Osteoblast (primary cell): ENCODE results near the gene GRPR. TPM values are rescaled to one million over a fixed set of nuclear protein-coding genes. Genes with fewer than 3 reads are reported as not detected.
A peak's percentile ranks its signal among the peaks of the same experiment; 100 is the strongest.

Experiments used
- DNase-seq: peaks from one replicate; pipeline ENCODE4 v3.0.0; 2011; ENCODE audit warnings: low spot score, mixed read lengths; ENCODE audit not compliant: insufficient read length; ENCODE audit errors: missing footprints
- H2AFZ ChIP-seq: 2 replicates; pipeline ENCODE4 v1.6.0; 2011; ENCODE audit warnings: mild to moderate bottlenecking, low read length
- H3K27ac ChIP-seq: 2 replicates; pipeline ENCODE4 v1.5.1; 2011; ENCODE audit warnings: mild to moderate bottlenecking, low read depth, low read length, moderate library complexity
- H3K27me3 ChIP-seq: 2 replicates; pipeline ENCODE4 v1.6.0; 2012; ENCODE audit warnings: mild to moderate bottlenecking, control low read depth, inconsistent platforms, low read length, moderate library complexity; ENCODE audit not compliant: insufficient read depth
- H3K36me3 ChIP-seq: 2 replicates; pipeline ENCODE4 v1.5.1; 2011; ENCODE audit warnings: mild to moderate bottlenecking, low read length, control low read depth, moderate library complexity; ENCODE audit not compliant: insufficient read depth
- H3K4me1 ChIP-seq: 2 replicates; pipeline ENCODE4 v1.5.1; 2011; ENCODE audit warnings: mild to moderate bottlenecking, low read length, control low read depth, moderate library complexity; ENCODE audit not compliant: insufficient read depth
- H3K4me2 ChIP-seq: 2 replicates; pipeline ENCODE4 v1.6.0; 2011; ENCODE audit warnings: mild to moderate bottlenecking, low read length; ENCODE audit not compliant: insufficient read depth
- H3K4me3 ChIP-seq: fragments of 200-600 bp; sonication (generic); 3 replicates; pipeline ENCODE4 v1.5.1; 2012; ENCODE audit warnings: mild to moderate bottlenecking, low read length, inconsistent platforms; ENCODE audit not compliant: insufficient read depth
- H3K79me2 ChIP-seq: 2 replicates; pipeline ENCODE4 v1.6.0; 2012; ENCODE audit warnings: mild to moderate bottlenecking, low read length, control low read depth, inconsistent platforms; ENCODE audit not compliant: insufficient read depth
- H3K9me3 ChIP-seq: 2 replicates; pipeline ENCODE4 v1.5.1; 2011; ENCODE audit warnings: low read depth, low read length, control low read depth
- H4K20me1 ChIP-seq: 2 replicates; pipeline ENCODE4 v1.6.0; 2012; ENCODE audit warnings: mild to moderate bottlenecking, low read length, control low read depth; ENCODE audit not compliant: insufficient read depth
- total RNA-seq: library from RNA; depleted of rRNA; stranded (reverse); fragments of >200 nt; gene quantifications from 2 replicates; pipeline ENCODE4 v1.2.3, GENCODE V29; 2012
- TF ChIP-seq, protein P1 (sequence below): IDR thresholded peaks from 2 replicates; pipeline ENCODE4 v1.5.1; 2011; ENCODE audit warnings: mild to moderate bottlenecking, low read depth, low read length, moderate library complexity; ENCODE audit errors: extremely low read depth

The GRPR gene
- total RNA-seq, 1 donor: not detected

- H2AFZ ChIP-seq: no peak overlapping the region
- no peaks in the 10 kb centered on the region for H4K20me1 ChIP-seq
- no peaks in the 10 kb centered on the region for H3K79me2 ChIP-seq
Observed at GRCh38 chrX:16134936-16135335, 11.6 kb downstream of the GRPR start.

DNA sequence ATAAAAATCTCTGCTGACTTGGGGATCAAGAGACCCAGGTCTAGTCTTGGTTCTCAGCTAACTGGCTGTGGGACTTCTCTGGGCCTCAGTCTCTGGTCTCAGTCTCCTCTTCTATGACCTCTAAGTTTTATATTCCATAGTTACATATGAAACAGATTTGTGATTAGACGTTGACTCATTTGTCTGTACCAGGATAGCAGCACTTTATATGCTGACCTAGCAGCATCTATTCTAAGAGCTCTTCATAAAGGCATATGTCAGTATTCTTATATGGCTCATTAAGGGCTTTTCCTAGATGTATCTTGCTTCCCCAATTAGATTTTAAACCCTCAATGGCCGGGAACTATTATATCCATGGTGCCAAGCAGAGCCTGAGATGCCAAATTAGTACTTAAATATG, 12.7 kb downstream of the GRPR start:
- Histone ChIP-seq H3K4me3 (no peak overlapping the region), H3K9me3 (no peaks in the 10 kb centered on the region), H3K36me3 (no peaks in the 10 kb centered on the region), H4K20me1 (no peaks in the 10 kb centered on the region), H3K27ac (no peak overlapping the region), H3K27me3 (peaks cover 43% of the 10 kb centered on the region), H3K4me2 (no peak overlapping the region), H2AFZ (no peak overlapping the region), H3K79me2 (no peaks in the 10 kb centered on the region), H3K4me1 (no peaks in the 10 kb centered on the region)
- TF ChIP-seq, protein P1, sequence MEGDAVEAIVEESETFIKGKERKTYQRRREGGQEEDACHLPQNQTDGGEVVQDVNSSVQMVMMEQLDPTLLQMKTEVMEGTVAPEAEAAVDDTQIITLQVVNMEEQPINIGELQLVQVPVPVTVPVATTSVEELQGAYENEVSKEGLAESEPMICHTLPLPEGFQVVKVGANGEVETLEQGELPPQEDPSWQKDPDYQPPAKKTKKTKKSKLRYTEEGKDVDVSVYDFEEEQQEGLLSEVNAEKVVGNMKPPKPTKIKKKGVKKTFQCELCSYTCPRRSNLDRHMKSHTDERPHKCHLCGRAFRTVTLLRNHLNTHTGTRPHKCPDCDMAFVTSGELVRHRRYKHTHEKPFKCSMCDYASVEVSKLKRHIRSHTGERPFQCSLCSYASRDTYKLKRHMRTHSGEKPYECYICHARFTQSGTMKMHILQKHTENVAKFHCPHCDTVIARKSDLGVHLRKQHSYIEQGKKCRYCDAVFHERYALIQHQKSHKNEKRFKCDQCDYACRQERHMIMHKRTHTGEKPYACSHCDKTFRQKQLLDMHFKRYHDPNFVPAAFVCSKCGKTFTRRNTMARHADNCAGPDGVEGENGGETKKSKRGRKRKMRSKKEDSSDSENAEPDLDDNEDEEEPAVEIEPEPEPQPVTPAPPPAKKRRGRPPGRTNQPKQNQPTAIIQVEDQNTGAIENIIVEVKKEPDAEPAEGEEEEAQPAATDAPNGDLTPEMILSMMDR: no peak
- DNase-seq: no peak

More at GRCh38 chrX:16134936-16135335, 11.6 kb downstream of the GRPR start:
- peaks cover 52% of the 10 kb centered on the region for H3K27me3 ChIP-seq
- DNase-seq: no peak
- no peaks in the 10 kb centered on the region for H3K36me3 ChIP-seq
- H3K4me2 ChIP-seq: no peak overlapping the region
- no peak overlapping the region for H3K4me3 ChIP-seq
- no peaks in the 10 kb centered on the region for H3K9me3 ChIP-seq
- no peaks in the 10 kb centered on the region for H3K4me1 ChIP-seq
- H3K27ac ChIP-seq: no peak overlapping the region
- TF ChIP-seq, protein P1: no peak

DNA sequence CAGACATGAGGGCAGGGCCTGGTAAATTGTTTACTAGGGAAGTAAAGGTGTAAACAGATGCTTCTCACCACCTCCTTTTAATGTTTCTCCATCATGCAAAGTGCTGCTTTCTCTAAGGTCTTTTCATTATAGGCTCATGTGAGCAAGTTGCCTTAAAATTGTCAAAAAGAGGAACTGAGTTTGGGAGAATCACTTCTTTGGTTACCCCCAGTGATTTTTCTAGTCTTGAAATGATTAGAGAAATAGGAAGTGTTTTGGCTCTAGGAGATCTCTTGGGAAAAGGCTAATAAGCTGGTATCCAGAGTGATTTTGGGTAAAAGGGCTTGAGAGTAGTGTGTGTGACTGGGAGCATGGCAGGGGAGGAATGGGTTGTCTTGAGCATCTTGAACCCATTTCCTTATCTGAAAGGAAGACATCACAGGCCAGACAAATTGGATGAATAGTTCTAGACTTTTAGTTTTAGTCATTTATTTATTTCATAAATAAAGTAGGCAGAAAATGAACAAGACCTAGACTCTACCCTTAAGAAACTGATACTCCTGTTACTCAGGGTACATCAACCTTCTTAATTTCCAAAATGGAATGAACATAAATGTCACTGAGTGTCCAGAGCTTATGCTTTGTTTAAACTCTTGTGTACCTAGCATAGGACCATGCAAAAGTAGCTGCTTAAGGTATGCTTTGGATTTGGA, 14.2 kb downstream of the GRPR start:
- H3K27ac ChIP-seq: no peak overlapping the region
- TF ChIP-seq, protein P1: no peak

GRCh38 chrX:16138108-16138427, 14.7 kb downstream of the GRPR start:
- no peak overlapping the region for H3K4me3 ChIP-seq
- peaks cover 26% of the 10 kb centered on the region for H3K27me3 ChIP-seq
- DNase-seq: no peak

More for the DNA sequence above, 14.2 kb downstream of the GRPR start:
- no peaks in the 10 kb centered on the region for H3K4me1 ChIP-seq
- no peaks in the 10 kb centered on the region for H4K20me1 ChIP-seq
- H3K4me2 ChIP-seq: no peak overlapping the region
- H2AFZ ChIP-seq: no peak overlapping the region
- no peaks in the 10 kb centered on the region for H3K9me3 ChIP-seq
- H3K27me3 ChIP-seq: peaks cover 29% of the 10 kb centered on the region
- no peaks in the 10 kb centered on the region for H3K79me2 ChIP-seq
- DNase-seq: no peak
- H3K36me3 ChIP-seq: no peaks in the 10 kb centered on the region
- H3K4me3 ChIP-seq: no peak overlapping the region

More at GRCh38 chrX:16138108-16138427, 14.7 kb downstream of the GRPR start:
- Histone ChIP-seq H3K4me2 (no peak overlapping the region), H3K4me1 (no peaks in the 10 kb centered on the region), H3K36me3 (no peaks in the 10 kb centered on the region), H3K9me3 (no peaks in the 10 kb centered on the region), H3K27ac (no peak overlapping the region), H3K79me2 (no peaks in the 10 kb centered on the region), H2AFZ (no peak overlapping the region), H4K20me1 (no peaks in the 10 kb centered on the region)
- TF ChIP-seq, protein P1: peak; percentile 16
